HS-5 (cell line): Measurements from ENCODE around the gene SERF1B.
"Not testable (repeated sequence)": the region's sequence is repeated elsewhere in the genome, so short reads cannot be mapped to it uniquely, and the experiment has no call there.

Source experiments
- DNase-seq: peaks from one replicate; pipeline ENCODE4 v3.0.0-alpha.2; 2012; ENCODE audit warnings: low read depth

SERF1B gene

DNA sequence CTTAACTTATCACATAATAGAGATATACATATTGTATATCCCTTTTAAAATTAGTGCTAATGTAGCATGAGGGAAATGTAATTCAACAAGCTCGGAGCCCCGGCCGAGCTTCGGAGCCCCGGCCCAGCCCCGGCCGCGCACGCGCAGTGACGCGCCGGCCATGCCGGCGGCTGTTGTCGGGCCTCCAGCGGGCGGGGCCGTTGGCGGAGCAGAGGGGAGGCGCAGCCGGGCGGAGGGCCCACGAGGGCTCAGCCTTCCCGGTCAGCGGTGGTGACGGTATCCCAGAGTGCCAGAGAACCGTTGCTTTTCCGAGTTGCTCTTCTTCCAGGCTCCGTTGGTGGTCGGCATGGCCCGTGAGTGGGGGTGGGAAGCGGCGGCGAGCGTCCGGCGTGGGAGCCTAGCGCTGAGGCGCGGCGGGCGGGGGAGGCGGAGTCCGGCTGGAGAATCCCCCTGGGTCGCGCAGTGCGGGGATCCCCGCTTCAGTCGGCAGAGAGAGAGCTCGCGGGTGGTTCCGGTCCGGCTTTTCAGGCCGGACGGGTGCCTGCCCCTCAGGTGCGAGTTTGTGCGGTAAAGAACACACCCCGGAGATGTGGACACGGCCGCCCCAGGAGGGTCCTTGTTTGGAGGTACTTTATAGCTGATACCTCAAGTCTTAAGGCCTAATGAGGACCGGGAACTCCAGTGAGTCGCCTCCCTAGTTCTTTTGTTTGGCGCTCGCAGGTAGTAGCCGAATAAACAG lies at the start of gene SERF1B:
Gene SERF1B, plus strand, starts transcription at position 146 of the 739 bp plus-strand sequence. Its CDS starts 201 bp downstream, at position 347.
- not testable (repeated sequence) for DNase-seq

DNA sequence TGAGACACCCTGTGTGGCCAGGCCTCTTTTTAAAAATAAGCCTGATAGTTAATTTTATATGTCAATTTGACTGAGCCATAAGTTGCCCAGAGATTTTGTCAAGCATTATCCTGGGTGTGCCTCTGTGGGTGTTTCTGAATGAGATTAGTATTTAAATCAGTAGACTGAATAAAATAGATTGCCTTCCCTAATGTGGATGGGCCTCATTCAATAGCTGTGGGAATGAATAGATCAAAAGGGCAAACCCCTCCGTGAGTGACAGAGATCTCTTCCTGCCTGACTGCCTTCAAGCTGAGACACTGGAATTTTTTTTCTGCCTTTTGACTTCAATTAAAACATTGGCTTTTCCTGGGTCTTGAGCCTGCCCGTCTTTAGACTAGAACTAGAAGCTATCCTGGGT lies 33.3 kb upstream of the SERF1B start:
- not testable (repeated sequence) for DNase-seq

DNA sequence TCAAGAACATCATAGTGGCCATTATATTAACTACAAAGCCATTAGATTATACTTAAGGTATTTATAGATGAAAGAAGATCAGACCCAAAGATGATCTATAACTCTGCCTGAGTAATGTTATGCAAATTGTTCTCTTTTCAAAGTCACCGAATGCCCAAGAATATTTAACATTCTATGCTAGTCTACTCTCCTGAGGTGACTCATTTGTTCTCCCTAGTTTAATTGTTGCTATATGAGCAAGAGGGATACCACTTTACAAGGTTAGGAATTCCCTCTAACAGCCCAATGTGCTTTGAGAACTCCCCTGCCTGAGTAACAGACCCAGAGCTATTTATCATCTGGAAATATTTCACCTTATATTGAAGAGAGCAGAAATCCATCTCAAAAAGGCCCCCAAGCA lies 29.5 kb upstream of the SERF1B start:
- not testable (repeated sequence) for DNase-seq

DNA sequence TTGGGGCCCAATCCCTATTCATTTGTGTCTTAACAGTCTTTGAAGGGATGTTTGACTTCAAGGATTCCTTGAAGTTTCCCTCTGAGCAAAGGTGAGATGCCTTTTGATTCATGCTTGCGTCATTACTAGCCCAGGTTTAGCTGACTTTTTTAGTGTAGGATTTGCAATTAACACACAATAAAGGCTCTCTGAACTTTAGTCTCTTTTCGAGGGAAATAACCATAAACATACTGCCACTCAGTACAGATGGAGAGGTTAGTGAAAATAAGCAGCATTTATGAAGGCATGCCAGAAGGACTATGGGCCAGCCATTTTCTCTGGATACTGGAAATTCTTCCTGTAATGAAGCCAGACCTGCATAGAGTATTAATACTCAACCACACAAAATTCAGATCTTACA lies 4.4 kb upstream of the SERF1B start:
- DNase-seq = not testable (repeated sequence)

DNA sequence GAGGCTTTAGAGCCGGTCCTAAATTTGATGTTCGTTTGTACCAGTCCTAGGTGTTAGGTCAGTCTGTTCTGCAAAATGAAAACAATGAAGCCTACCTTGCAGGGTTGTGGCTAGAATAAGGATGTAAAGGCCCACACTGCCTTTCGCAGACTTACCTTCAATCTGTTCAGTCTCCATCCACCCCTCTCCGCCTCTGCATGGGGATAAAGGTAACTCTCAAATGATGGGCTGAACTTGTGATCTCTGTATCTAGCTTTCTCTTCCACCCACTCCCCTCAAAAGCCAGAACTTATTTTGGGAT lies 744 bp downstream of the SERF1B start:
- not testable (repeated sequence) for DNase-seq

DNA sequence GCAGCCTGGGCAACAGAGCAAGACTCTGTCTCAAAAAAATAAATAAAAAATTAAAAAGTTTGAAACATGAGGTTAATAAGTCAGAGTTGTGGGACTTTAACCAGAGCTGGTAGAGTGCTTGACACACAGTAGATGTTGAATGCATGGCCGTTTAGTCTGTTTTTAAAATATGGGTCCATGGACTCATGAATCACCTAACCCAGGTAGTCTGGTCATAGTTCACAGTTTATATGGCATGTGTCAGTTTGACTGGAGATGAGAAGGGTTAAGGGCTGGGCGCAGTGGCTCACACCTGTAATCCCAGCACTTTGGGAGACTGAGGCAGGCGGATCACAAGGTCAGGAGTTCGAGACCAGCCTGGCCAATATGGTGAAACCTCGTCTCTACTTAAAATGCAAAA lies 6.2 kb downstream of the SERF1B start:
- not testable (repeated sequence) for DNase-seq

DNA sequence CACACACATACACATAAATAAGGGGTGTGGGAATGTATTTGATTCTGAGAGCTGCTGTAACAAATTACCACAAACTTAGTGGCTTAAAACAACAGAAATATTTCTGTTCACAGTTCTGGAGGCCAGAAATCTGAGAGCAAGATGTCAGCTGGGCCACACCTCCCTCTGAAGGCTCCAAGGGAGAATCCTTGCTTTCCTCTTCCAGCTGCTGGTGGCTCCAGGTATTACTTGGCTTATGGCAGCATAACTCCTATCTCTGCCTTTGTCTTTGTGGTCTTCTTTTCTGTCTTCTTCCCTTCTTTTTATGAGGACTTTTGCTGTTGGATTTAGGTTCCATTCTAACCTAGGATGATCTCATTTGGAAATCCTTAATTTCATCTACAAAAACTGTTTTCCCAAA lies 16.4 kb downstream of the SERF1B start:
- not testable (repeated sequence) for DNase-seq

DNA sequence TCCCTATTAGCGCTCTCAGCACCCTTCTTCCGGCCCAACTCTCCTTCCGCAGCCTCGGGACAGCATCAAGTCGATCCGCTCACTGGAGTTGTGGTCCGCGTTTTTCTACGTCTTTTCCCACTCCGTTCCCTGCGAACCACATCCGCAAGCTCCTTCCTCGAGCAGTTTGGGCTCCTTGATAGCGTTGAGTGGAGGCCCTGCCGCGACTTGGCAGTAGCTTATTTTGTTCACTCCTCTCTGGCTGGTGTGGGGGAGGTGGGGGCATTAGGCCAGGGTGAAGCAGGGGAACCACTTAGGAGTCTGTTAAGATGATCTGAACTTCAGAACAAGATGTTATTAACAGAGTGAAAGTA lies 24.7 kb downstream of the SERF1B start:
- not testable (repeated sequence) for DNase-seq

DNA sequence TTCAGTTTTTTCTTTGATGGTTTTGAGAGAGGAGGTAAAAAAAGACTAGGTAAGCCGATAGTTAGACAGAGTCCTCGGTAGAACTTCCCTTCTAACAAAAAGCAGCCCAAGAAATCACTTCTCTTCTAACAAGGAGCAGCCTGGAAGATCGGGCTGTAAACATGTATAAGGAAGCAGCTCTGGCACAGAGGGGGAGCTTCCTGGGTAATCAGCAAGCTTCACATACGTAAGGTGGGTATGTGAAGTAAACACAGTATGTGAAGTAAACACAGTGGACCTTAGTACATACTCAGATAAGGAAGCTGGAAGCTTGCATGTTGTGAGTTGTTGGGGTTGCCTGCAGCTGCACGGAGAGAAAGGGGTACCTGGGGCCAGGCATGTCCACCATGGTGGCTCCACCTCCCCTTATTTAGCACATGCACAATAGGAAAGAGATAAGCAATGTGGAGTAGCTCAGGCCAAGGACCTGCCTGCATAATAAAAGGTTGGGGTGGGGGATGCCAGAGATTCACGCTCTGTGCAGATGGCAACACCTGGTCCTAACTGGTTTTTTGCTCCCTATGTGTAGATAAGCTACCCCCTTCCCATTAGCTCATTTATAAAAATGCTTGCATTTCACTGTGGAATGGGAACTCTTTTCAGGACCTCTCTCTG lies 31.4 kb downstream of the SERF1B start:
- DNase-seq = not testable (repeated sequence)

DNA sequence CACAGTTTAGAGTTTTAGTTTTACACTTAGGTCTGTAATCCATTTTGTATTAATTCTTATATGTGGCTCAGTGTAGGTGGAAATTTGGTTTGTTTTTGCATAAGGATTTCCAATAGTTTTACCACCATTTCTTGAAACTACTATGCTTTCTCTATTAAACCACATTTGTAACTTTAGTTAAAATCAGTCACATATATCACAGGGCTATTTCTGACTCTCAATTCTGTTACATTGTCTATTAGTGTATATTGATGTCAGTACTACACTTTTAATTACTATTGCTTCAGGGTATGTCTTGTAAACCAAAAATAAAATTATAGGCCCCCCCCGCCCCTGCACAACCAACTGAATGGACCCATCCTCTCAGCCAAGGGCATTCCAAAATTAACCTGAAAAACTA lies 32.1 kb downstream of the SERF1B start:
- DNase-seq = not testable (repeated sequence)

DNA sequence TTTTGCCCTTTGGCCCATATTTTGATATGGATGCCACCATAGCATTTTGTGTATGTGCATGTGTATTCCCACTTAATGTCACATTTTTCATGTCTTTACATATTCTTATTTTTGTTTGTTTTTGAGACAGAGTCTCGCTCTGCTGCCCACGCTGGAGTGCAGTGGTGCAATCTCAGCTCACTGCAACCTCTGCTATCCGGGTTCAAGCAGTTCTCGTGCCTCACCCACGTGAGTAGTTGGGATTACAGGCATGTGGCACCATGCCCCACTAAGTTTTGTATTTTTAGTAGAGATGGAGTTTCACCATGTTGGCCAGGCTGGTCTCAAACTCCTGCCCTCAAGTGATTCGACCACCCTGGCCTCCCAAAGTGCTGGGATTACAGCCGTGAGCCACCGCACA lies 52.6 kb downstream of the SERF1B start:
- not testable (repeated sequence) for DNase-seq

DNA sequence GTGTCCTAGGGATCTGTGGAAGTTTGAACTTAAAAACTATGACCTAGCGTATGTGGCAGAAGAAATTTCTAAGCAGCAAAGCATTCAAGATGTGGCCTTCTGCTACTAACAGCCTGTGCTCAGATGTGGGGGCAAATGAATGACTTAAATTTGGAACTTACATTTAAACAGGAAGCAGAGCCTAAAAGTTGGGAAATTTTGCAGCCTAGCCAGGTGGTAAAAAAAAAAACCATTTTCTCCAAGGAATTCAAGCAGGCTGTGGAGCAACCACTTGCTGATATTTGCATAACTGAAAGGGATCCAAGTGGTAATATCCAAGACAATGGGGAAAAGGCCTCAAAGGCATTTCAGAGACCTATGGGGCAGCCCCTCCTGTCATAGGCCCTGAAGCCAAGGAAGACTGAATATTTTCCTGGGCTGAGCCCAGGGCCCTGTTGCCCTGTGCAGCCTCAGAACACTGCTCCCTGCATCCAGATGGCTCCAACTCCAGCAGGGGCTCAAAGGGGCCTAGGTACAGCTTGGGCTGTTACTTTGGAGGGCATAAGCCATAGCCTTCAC lies 63.9 kb downstream of the SERF1B start:
- not testable (repeated sequence) for DNase-seq

DNA sequence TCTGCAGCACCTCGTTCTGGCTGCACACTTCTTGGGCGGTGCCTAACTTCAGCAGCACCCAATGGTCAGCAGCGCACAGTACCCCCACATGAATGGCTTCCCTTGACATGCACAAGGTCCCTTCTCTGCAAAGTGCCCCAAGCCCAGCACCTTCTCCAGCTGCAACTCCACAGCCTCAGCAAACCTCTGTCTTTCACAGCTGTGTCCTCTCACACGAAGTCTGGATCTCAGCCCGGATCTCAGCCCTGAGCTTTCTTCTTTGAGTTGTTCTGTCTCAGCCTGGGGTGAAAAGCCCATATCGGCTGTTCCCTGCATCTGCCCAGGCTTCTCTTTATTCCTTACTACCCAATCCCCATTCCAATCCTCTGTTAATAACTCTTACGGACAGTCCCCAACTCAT lies 66.7 kb downstream of the SERF1B start:
- DNase-seq = not testable (repeated sequence)
